K562 (cell line): ENCODE data around the gene RER1. TPM values are rescaled to one million over a fixed set of nuclear protein-coding genes. Genes with fewer than 3 reads are reported as not detected.

ENCODE experiments used
- MYC ChIP-seq, 2 experiments: fragments of 250-450 bp in 1 of 2; sonication (Bioruptor Pico) in 1 of 2; IDR thresholded peaks; 2 replicates each; pipeline versions ENCODE4 v1.5.1 to v1.6.1; 2012 to 2021; ENCODE audit warnings: low read depth in 2 of 2, borderline replicate concordance in 1 of 2, improper control_type of control experiment in 1 of 2, low read length in 1 of 2, mild to moderate bottlenecking in 1 of 2, moderate library complexity in 1 of 2
- PML ChIP-seq: IDR thresholded peaks from 2 replicates; pipeline ENCODE4 v1.6.1; 2012; ENCODE audit warnings: low read length, inconsistent platforms
- PTBP1 ChIP-seq: fragments of 200-400 bp; formaldehyde crosslinking; IDR thresholded peaks from 2 replicates; pipeline ENCODE4 v1.6.1; 2017; ENCODE audit warnings: low read depth, low read length
- TOE1 ChIP-seq, 2 experiments: fragments of 450-650 bp in 1 of 2; sonication (generic) in 1 of 2; formaldehyde crosslinking in 1 of 2; IDR thresholded peaks; 2 replicates each; pipeline versions ENCODE4 v1.7.1 to v1.8.0; 2016 to 2022; ENCODE audit warnings: borderline replicate concordance in 2 of 2, mild to moderate bottlenecking in 2 of 2, antibody characterized with exemption in 1 of 2, inconsistent platforms in 1 of 2, low read depth in 1 of 2, missing genetic modification reagents in 1 of 2, moderate library complexity in 1 of 2
- polyA plus RNA-seq, 8 experiments: library from polyadenylated mRNA; depleted of rRNA in 4 of 8; stranded (reverse) in 5 of 8; unstranded in 3 of 8; fragments of >200 nt; fragmentation: Nextera tagmentation in 2 of 8; fragmentation: Illumina TruSeq in 1 of 8; extraction: Ambion mirVana in 2 of 8; extraction: Trizol in 1 of 8; gene quantifications; 2 replicates each; pipeline versions ENCODE4 v1.2.1 to v1.2.3, GENCODE V29; 2011 to 2014; ENCODE audit warnings: inconsistent platforms in 1 of 8, missing spikeins in 1 of 8
- total RNA-seq, 7 experiments: library from RNA; depleted of rRNA in 6 of 7; stranded (reverse); fragments of >200 nt in 6 of 7; fragmentation: Illumina TruSeq in 2 of 7; extraction: Trizol in 2 of 7; gene quantifications; 2 replicates each; pipeline versions ENCODE4 v1.2.1 to v1.2.3, GENCODE V29; 2011 to 2021; ENCODE audit warnings: low replicate concordance in 1 of 7
- TF ChIP-seq, protein P1 (sequence below): sonication (generic); formaldehyde crosslinking; IDR thresholded peaks from 2 replicates; pipeline ENCODE4 v1.8.1; 2023; ENCODE audit warnings: mild to moderate bottlenecking, missing genetic modification reagents
- TF ChIP-seq, protein P2 (sequence below): sonication (generic); formaldehyde crosslinking; IDR thresholded peaks from 2 replicates; pipeline ENCODE4 v1.8.1; 2023; ENCODE audit warnings: mild to moderate bottlenecking, missing genetic modification reagents
- TF ChIP-seq, protein P3 (sequence below), 2 experiments: fragments of 450-650 bp; formaldehyde crosslinking in 1 of 2; IDR thresholded peaks; 2 replicates each; pipeline versions ENCODE4 v1.4.0 to v1.6.1; 2014 to 2020; ENCODE audit warnings: mild to moderate bottlenecking in 2 of 2, borderline replicate concordance in 1 of 2, low read depth in 1 of 2
- TF ChIP-seq, protein P4 (sequence below): sonication (generic); formaldehyde crosslinking; IDR thresholded peaks from 2 replicates; pipeline ENCODE4 v1.8.0; 2022; ENCODE audit warnings: missing genetic modification reagents, mild to moderate bottlenecking, moderate library complexity, borderline replicate concordance
- TF ChIP-seq, protein P5 (sequence below): fragments of 250-450 bp; sonication (Bioruptor Pico); IDR thresholded peaks from 2 replicates; pipeline ENCODE4 v1.5.0; 2021

The RER1 gene
- total and polyA plus RNA-seq, 9 of the 15 experiments (the other 6 are each of a cell fraction or from before 2014, with no cell fraction given) = 19.6 to 354 (median 183) TPM

DNA sequence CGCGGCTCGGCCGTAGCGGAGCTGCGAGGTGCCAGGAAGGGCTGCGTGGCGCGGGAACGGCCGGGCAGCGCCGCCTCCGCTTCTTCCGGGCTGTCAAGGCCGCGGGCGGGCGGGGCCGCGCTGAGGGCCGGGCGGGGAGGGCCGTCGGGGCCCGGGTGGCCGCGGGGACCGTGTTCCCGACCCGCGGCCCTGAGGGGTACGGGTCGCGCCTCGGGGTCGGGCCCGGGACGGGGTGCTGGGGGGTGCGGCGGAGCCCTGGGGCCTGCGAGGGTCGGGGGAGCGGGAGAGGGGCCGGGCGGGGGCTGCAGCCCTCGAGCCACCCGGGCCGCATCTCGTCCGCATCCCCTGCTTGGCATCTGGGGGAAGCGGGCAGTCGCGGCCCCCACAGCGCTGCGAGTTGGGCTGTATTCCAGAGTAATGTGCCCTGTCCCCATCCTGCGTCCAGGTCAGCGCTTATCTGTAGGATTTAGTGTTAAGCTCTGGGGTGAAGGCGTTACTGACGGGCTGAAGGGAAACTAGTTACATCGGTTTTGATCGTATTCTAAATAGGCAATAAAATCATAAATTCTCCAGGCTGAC, 379 bp downstream of the RER1 start (continued):
- TF ChIP-seq PML = no peak
- TF ChIP-seq PTBP1 = no peak
- TF ChIP-seq, protein P1, sequence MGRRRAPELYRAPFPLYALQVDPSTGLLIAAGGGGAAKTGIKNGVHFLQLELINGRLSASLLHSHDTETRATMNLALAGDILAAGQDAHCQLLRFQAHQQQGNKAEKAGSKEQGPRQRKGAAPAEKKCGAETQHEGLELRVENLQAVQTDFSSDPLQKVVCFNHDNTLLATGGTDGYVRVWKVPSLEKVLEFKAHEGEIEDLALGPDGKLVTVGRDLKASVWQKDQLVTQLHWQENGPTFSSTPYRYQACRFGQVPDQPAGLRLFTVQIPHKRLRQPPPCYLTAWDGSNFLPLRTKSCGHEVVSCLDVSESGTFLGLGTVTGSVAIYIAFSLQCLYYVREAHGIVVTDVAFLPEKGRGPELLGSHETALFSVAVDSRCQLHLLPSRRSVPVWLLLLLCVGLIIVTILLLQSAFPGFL (CRISPR knock-in tag) = no peak
- TF ChIP-seq, protein P2, sequence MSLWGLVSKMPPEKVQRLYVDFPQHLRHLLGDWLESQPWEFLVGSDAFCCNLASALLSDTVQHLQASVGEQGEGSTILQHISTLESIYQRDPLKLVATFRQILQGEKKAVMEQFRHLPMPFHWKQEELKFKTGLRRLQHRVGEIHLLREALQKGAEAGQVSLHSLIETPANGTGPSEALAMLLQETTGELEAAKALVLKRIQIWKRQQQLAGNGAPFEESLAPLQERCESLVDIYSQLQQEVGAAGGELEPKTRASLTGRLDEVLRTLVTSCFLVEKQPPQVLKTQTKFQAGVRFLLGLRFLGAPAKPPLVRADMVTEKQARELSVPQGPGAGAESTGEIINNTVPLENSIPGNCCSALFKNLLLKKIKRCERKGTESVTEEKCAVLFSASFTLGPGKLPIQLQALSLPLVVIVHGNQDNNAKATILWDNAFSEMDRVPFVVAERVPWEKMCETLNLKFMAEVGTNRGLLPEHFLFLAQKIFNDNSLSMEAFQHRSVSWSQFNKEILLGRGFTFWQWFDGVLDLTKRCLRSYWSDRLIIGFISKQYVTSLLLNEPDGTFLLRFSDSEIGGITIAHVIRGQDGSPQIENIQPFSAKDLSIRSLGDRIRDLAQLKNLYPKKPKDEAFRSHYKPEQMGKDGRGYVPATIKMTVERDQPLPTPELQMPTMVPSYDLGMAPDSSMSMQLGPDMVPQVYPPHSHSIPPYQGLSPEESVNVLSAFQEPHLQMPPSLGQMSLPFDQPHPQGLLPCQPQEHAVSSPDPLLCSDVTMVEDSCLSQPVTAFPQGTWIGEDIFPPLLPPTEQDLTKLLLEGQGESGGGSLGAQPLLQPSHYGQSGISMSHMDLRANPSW = 0 out of 2 replicates have a peak, but pooled peaks have one; percentile 4
- TF ChIP-seq, protein P3, sequence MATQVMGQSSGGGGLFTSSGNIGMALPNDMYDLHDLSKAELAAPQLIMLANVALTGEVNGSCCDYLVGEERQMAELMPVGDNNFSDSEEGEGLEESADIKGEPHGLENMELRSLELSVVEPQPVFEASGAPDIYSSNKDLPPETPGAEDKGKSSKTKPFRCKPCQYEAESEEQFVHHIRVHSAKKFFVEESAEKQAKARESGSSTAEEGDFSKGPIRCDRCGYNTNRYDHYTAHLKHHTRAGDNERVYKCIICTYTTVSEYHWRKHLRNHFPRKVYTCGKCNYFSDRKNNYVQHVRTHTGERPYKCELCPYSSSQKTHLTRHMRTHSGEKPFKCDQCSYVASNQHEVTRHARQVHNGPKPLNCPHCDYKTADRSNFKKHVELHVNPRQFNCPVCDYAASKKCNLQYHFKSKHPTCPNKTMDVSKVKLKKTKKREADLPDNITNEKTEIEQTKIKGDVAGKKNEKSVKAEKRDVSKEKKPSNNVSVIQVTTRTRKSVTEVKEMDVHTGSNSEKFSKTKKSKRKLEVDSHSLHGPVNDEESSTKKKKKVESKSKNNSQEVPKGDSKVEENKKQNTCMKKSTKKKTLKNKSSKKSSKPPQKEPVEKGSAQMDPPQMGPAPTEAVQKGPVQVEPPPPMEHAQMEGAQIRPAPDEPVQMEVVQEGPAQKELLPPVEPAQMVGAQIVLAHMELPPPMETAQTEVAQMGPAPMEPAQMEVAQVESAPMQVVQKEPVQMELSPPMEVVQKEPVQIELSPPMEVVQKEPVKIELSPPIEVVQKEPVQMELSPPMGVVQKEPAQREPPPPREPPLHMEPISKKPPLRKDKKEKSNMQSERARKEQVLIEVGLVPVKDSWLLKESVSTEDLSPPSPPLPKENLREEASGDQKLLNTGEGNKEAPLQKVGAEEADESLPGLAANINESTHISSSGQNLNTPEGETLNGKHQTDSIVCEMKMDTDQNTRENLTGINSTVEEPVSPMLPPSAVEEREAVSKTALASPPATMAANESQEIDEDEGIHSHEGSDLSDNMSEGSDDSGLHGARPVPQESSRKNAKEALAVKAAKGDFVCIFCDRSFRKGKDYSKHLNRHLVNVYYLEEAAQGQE (IDR thresholded peaks at IDR 0.05; ENCODE audit: borderline replicate concordance) = no peak
- TF ChIP-seq, protein P3 (CRISPR knock-in tag; IDR thresholded peaks at IDR 0.05; ENCODE audit: low read depth) = 0 out of 2 replicates have a peak, but pooled peaks have one; percentile 31
- TF ChIP-seq MYC (IDR thresholded peaks at IDR 0.05; ENCODE audit: low read depth, low read length) = no peak
- no peak for TF ChIP-seq MYC (CRISPR knock-in tag; IDR thresholded peaks at IDR 0.05; ENCODE audit: borderline replicate concordance, low read depth)
- TF ChIP-seq, protein P4, sequence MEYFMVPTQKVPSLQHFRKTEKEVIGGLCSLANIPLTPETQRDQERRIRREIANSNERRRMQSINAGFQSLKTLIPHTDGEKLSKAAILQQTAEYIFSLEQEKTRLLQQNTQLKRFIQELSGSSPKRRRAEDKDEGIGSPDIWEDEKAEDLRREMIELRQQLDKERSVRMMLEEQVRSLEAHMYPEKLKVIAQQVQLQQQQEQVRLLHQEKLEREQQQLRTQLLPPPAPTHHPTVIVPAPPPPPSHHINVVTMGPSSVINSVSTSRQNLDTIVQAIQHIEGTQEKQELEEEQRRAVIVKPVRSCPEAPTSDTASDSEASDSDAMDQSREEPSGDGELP (CRISPR knock-in tag) = no peak
- TF ChIP-seq TOE1 (IDR thresholded peaks at IDR 0.05; ENCODE audit: borderline replicate concordance) = no peak
- TF ChIP-seq TOE1 (CRISPR knock-in tag; IDR thresholded peaks at IDR 0.05; ENCODE audit: borderline replicate concordance, low read depth) = no peak
- TF ChIP-seq, protein P5, sequence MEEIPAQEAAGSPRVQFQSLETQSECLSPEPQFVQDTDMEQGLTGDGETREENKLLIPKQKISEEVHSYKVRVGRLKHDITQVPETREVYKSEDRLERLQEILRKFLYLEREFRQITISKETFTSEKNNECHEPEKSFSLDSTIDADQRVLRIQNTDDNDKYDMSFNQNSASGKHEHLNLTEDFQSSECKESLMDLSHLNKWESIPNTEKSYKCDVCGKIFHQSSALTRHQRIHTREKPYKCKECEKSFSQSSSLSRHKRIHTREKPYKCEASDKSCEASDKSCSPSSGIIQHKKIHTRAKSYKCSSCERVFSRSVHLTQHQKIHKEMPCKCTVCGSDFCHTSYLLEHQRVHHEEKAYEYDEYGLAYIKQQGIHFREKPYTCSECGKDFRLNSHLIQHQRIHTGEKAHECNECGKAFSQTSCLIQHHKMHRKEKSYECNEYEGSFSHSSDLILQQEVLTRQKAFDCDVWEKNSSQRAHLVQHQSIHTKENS (CRISPR knock-in tag) = no peak
